Measurements from ENCODE around the gene CHST14. TPM values are rescaled to one million over a fixed set of nuclear protein-coding genes. Genes with fewer than 3 reads are reported as not detected.

The CHST14 gene
- total and polyA plus RNA-seq, 2 of the 8 experiments (the other 6 are each of a cell fraction or from before 2014, with no cell fraction given) = 13.4 to 20.3 TPM

DNA sequence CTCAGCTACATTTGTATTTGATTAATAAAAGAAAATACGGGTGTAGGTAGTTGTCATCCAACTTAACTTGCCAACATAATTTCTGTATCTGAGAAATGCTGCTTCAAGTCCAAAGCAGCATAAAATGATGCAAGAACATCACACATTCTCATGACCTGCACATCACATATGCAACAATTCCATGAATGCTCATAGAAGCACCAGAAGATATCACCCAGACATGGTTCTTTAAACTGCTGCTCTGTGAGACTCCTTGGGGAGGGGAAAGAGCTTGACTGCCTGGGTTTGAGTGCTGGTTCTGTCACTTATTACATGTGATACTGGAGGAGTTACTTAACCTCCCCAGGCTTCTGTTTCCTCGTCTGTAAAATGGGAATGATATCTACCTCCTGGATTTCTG lies 39.4 kb downstream of the CHST14 start (continued):
- TF ChIP-seq, protein P1, sequence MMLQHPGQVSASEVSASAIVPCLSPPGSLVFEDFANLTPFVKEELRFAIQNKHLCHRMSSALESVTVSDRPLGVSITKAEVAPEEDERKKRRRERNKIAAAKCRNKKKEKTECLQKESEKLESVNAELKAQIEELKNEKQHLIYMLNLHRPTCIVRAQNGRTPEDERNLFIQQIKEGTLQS (IDR thresholded peaks at IDR 0.05; ENCODE audit: insufficient read depth, low read depth, low read length) = no peak
- TF ChIP-seq SIX5 (IDR thresholded peaks at IDR 0.05; ENCODE audit: low read depth, low read length) (no peak), CHD1 (IDR thresholded peaks at IDR 0.05; ENCODE audit: low read depth, low read length) (no peak), SIRT6 (IDR thresholded peaks at IDR 0.05; ENCODE audit: low read length) (no peak), RNF2 (IDR thresholded peaks at IDR 0.05; ENCODE audit: borderline replicate concordance, low read depth, low read length, missing control alignments, poor library complexity, severe bottlenecking) (no peak)
- TF ChIP-seq, protein P2, sequence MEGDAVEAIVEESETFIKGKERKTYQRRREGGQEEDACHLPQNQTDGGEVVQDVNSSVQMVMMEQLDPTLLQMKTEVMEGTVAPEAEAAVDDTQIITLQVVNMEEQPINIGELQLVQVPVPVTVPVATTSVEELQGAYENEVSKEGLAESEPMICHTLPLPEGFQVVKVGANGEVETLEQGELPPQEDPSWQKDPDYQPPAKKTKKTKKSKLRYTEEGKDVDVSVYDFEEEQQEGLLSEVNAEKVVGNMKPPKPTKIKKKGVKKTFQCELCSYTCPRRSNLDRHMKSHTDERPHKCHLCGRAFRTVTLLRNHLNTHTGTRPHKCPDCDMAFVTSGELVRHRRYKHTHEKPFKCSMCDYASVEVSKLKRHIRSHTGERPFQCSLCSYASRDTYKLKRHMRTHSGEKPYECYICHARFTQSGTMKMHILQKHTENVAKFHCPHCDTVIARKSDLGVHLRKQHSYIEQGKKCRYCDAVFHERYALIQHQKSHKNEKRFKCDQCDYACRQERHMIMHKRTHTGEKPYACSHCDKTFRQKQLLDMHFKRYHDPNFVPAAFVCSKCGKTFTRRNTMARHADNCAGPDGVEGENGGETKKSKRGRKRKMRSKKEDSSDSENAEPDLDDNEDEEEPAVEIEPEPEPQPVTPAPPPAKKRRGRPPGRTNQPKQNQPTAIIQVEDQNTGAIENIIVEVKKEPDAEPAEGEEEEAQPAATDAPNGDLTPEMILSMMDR (IDR thresholded peaks at IDR 0.05; ENCODE audit: control extremely low read depth in 1 of 3, insufficient read depth in 1 of 3, low read depth in 1 of 3, low read length in 3 of 3) = no peak
- TF ChIP-seq, protein P3, sequence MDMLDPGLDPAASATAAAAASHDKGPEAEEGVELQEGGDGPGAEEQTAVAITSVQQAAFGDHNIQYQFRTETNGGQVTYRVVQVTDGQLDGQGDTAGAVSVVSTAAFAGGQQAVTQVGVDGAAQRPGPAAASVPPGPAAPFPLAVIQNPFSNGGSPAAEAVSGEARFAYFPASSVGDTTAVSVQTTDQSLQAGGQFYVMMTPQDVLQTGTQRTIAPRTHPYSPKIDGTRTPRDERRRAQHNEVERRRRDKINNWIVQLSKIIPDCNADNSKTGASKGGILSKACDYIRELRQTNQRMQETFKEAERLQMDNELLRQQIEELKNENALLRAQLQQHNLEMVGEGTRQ (IDR thresholded peaks at IDR 0.05; ENCODE audit: low read length) = no peak
